Vagina (tissue), 2 donors: ENCODE results near the gene VCPKMT. TPM values are rescaled to one million over a fixed set of nuclear protein-coding genes. Genes with fewer than 3 reads are reported as not detected.
A peak's percentile ranks its signal among the peaks of the same experiment; 100 is the strongest.

Experiments
- DNase-seq, 2 donors: peaks; one replicate each; pipeline ENCODE4 v3.0.0-alpha.2; 2017; ENCODE audit errors: extremely low spot score in 2 of 2
- H3K27ac ChIP-seq: fragments of 200-600 bp; sonication (generic); one replicate; pipeline ENCODE4 v1.5.1; 2019
- H3K27me3 ChIP-seq: fragments of 200-600 bp; sonication (generic); one replicate; pipeline ENCODE4 v1.5.1; 2019
- H3K36me3 ChIP-seq, 2 donors: fragments of 200-600 bp; sonication (generic); one replicate each; pipeline ENCODE4 v1.5.1; 2017 to 2019
- H3K4me1 ChIP-seq: fragments of 200-600 bp; sonication (generic); one replicate; pipeline ENCODE4 v1.5.1; 2019
- H3K4me3 ChIP-seq, 2 donors: fragments of 200-600 bp; sonication (generic); 1 replicate in 1 of 2; 2 replicates in 1 of 2; pipeline ENCODE4 v1.5.1; 2016 to 2019
- H3K9me3 ChIP-seq: fragments of 200-600 bp; sonication (generic); one replicate; pipeline ENCODE4 v1.5.1; 2019
- CTCF ChIP-seq, 3 experiments: fragments of 450-650 bp in 2 of 3; fragments of 200-600 bp in 1 of 3; sonication (generic) in 1 of 3; IDR thresholded peaks; one replicate each; pipeline ENCODE4 v1.5.1; 2017 to 2019; ENCODE audit warnings: antibody characterized with exemption in 3 of 3, mild to moderate bottlenecking in 2 of 3, moderate library complexity in 2 of 3
- POLR2A ChIP-seq, 2 donors: fragments of 450-650 bp; IDR thresholded peaks; one replicate each; pipeline ENCODE4 v1.6.1; 2017; ENCODE audit warnings: antibody characterized with exemption in 2 of 2, mild to moderate bottlenecking in 2 of 2, moderate library complexity in 2 of 2
- POLR2AphosphoS5 ChIP-seq, 2 donors: sonication (generic); formaldehyde crosslinking; IDR thresholded peaks; one replicate each; pipeline ENCODE4 v1.9.0; 2017; ENCODE audit warnings: antibody characterized with exemption in 2 of 2, mild to moderate bottlenecking in 2 of 2, low read depth in 1 of 2; ENCODE audit not compliant: insufficient read depth in 1 of 2
- intact Hi-C: fragments of 100-400 bp; cut with DNase I; formaldehyde crosslinking; loops from one replicate; pipeline ENCODE4 v1.15.1; 2023
- total RNA-seq: library from RNA; depleted of rRNA; stranded (reverse); fragments of >200 nt; gene quantifications from one replicate; pipeline ENCODE4 v1.2.3, GENCODE V29; 2016

Gene VCPKMT
- total RNA-seq = 2.5 TPM

- Histone ChIP-seq H3K4me1 (peaks cover 23% of the 10 kb centered on the region), H3K9me3 (no peaks in the 10 kb centered on the region), H3K4me3 (peak within 1 kb of the TSS; percentile 78 to 92), H3K27ac (peak within 1 kb of the TSS; percentile 94), H3K27me3 (no peaks in the 10 kb centered on the region), H3K36me3 (peaks cover 2 to 23% of the 10 kb centered on the region in 2 donors)
- DNase-seq = peak in 1 of 2 donors; percentile 90
- intact Hi-C loops = loop anchor here (10.0 kb wide), 2 partner anchors 52 to 252 kb away; no protein-coding TSS in a partner anchor
- TF ChIP-seq POLR2A (IDR thresholded peaks at IDR 0.05) (peak in 1 of 2 donors; percentile 82), POLR2AphosphoS5 (IDR thresholded peaks at IDR 0.05; ENCODE audit: insufficient read depth in 1 of 2, low read depth in 1 of 2) (peak; percentile 87 to 95), CTCF (IDR thresholded peaks at IDR 0.05) (peak in 1 of 3 experiments; percentile 23)
Observed at GRCh38 chr14:50116181-50116956, at the start of gene VCPKMT. Gene VCPKMT (minus strand): TSS chr14:50116572. CDS start chr14:50116552, 20 bp downstream.

GRCh38 chr14:50156111-50156510 is 39.7 kb upstream of the VCPKMT start:
- Histone ChIP-seq H3K4me1 (no peaks in the 10 kb centered on the region), H3K27me3 (no peaks in the 10 kb centered on the region), H3K27ac (no peak overlapping the region), H3K36me3 (peaks cover 0 to 40% of the 10 kb centered on the region in 2 donors), H3K4me3 (no peak overlapping the region), H3K9me3 (no peaks in the 10 kb centered on the region)
- intact Hi-C loops = no loop called here
- TF ChIP-seq POLR2AphosphoS5 (IDR thresholded peaks at IDR 0.05; ENCODE audit: insufficient read depth in 1 of 2, low read depth in 1 of 2) = no peak
- no peak for TF ChIP-seq POLR2A (IDR thresholded peaks at IDR 0.05)
- TF ChIP-seq CTCF (IDR thresholded peaks at IDR 0.05) = no peak
- DNase-seq = no peak

GRCh38 chr14:50148799-50149198 is 32.4 kb upstream of the VCPKMT start:
- H3K4me3 ChIP-seq = no peak overlapping the region
- intact Hi-C loops = no loop called here
- H3K4me1 ChIP-seq = no peaks in the 10 kb centered on the region
- DNase-seq = no peak
- no peak overlapping the region for H3K27ac ChIP-seq
- TF ChIP-seq CTCF (IDR thresholded peaks at IDR 0.05) = no peak
- H3K36me3 ChIP-seq = peaks cover 0 to 29% of the 10 kb centered on the region in 2 donors
- no peaks in the 10 kb centered on the region for H3K9me3 ChIP-seq
- H3K27me3 ChIP-seq = no peaks in the 10 kb centered on the region

GRCh38 chr14:50139192-50139591 is 22.8 kb upstream of the VCPKMT start:
- intact Hi-C loops = no loop called here
- H3K27me3 ChIP-seq = no peaks in the 10 kb centered on the region
- H3K4me3 ChIP-seq = no peak overlapping the region
- no peak overlapping the region for H3K27ac ChIP-seq
- no peaks in the 10 kb centered on the region for H3K9me3 ChIP-seq
- no peak for DNase-seq
- TF ChIP-seq POLR2A (IDR thresholded peaks at IDR 0.05) (no peak), CTCF (IDR thresholded peaks at IDR 0.05) (no peak), POLR2AphosphoS5 (IDR thresholded peaks at IDR 0.05; ENCODE audit: insufficient read depth in 1 of 2, low read depth in 1 of 2) (no peak)
- no peaks in the 10 kb centered on the region for H3K4me1 ChIP-seq
- H3K36me3 ChIP-seq = no peaks in the 10 kb centered on the region

- Histone ChIP-seq H3K4me3 (no peak overlapping the region), H3K4me1 (no peaks in the 10 kb centered on the region), H3K27ac (no peak overlapping the region), H3K9me3 (no peaks in the 10 kb centered on the region), H3K36me3 (peaks cover 0 to 14% of the 10 kb centered on the region in 2 donors), H3K27me3 (no peaks in the 10 kb centered on the region)
- intact Hi-C loops = no loop called here
- TF ChIP-seq POLR2AphosphoS5 (IDR thresholded peaks at IDR 0.05; ENCODE audit: insufficient read depth in 1 of 2, low read depth in 1 of 2) (no peak), CTCF (IDR thresholded peaks at IDR 0.05) (no peak), POLR2A (IDR thresholded peaks at IDR 0.05) (no peak)
- no peak for DNase-seq
Observed at GRCh38 chr14:50127802-50128201, 11.4 kb upstream of the VCPKMT start.
